Measurements from ENCODE around the gene CA12. TPM values are rescaled to one million over a fixed set of nuclear protein-coding genes. Genes with fewer than 3 reads are reported as not detected.

CA12 gene
- total and polyA plus RNA-seq, 10 of the 15 experiments (the other 5 are each of a cell fraction or from before 2014, with no cell fraction given) = 0.03 to 0.10 TPM; not detected in 8

DNA sequence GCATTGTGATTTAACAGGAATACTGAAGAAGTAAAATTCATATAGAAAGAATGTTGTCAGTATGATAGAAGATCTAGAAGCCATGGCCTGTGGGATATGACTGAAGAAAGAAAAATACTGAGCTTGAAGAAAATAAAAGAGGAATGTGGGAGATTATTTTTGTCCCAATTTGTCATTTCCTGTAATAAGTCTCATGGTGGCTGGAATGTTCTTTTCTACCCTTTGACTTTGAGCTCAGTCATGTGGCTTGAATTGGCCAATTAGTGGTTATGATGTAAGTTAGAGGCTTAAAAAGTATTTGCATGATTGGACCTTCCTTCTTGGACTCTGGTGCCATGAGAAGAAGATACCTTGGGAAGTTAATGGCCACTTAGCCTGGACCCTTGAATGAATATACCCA lies 90.1 kb downstream of the CA12 start (continued):
- no peak for TF ChIP-seq ATF7 (IDR thresholded peaks at IDR 0.05; ENCODE audit: low read depth)
- no peak for TF ChIP-seq EZH2 (IDR thresholded peaks at IDR 0.05; ENCODE audit: borderline replicate concordance, control insufficient read depth, low read depth, low read length)
- TF ChIP-seq, protein P1, sequence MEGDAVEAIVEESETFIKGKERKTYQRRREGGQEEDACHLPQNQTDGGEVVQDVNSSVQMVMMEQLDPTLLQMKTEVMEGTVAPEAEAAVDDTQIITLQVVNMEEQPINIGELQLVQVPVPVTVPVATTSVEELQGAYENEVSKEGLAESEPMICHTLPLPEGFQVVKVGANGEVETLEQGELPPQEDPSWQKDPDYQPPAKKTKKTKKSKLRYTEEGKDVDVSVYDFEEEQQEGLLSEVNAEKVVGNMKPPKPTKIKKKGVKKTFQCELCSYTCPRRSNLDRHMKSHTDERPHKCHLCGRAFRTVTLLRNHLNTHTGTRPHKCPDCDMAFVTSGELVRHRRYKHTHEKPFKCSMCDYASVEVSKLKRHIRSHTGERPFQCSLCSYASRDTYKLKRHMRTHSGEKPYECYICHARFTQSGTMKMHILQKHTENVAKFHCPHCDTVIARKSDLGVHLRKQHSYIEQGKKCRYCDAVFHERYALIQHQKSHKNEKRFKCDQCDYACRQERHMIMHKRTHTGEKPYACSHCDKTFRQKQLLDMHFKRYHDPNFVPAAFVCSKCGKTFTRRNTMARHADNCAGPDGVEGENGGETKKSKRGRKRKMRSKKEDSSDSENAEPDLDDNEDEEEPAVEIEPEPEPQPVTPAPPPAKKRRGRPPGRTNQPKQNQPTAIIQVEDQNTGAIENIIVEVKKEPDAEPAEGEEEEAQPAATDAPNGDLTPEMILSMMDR (IDR thresholded peaks at IDR 0.05 in 2 of 3, conservative IDR thresholded peaks at IDR 0.05 in 1 of 3; ENCODE audit: control insufficient read depth in 2 of 3, extremely low read depth in 1 of 3, insufficient read depth in 1 of 3, low read depth in 3 of 3, low read length in 3 of 3) = no peak

DNA sequence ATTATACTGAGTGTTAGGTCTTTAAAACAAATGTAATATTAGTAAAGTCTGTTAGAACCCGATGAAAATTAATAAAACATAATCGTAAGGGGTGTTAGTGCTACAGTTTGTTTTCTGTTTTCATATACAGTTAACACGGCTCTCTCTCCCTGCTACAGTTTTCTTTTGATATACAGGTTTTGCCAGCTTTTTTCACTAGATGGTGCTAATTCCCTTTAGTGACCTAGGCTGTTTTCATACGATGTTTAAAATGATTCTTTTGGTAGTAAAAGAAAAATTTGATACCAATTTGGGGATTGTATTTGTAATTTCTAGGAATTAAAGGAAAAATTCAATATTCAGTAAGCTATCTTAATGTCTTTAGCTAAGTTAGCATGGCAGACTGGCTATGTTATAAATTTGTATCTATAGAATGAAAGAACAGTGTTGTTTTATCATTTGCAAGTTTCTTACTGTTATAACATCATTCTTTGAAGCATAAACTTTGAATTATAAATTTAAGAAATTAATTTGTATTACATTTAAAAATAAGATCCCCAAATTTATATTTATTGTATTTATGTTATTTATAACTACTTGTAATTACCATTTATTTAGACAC lies 92.8 kb downstream of the CA12 start:
- ATAC-seq = peak; percentile 82
- peak; percentile 35 for FAIRE-seq
- no TSS peak for BruUV-seq (replicated peaks)
- CTCF ChIA-PET = interaction anchor here (0.6 to 11.0 kb wide), 27 partner anchors 9 to 779 kb away, joined by 3 to 145 read pairs (median 4); no protein-coding TSS in a partner anchor
- Histone ChIP-seq H3K79me2 (ENCODE audit: control insufficient read depth, insufficient read depth, low read length) (no peaks in the 10 kb centered on the region), H3K27ac (ENCODE audit: control insufficient read depth, insufficient read depth) (no peak overlapping the region), H3K9ac (ENCODE audit: control insufficient read depth, insufficient read depth, low read length) (no peak overlapping the region), H3K9me3 (replicated peaks; ENCODE audit: control insufficient read depth, insufficient read depth, low read length) (no peaks in the 10 kb centered on the region), H3K4me1 (ENCODE audit: control insufficient read depth, insufficient read depth, low read length) (no peaks in the 10 kb centered on the region), H4K20me1 (ENCODE audit: control insufficient read depth, insufficient read depth) (no peaks in the 10 kb centered on the region), H3K36me3 (ENCODE audit: control insufficient read depth in 2 of 2, insufficient read depth in 2 of 2, low read length in 1 of 2) (no peaks in the 10 kb centered on the region), H2AFZ (ENCODE audit: control insufficient read depth, low read depth, low read length) (no peak overlapping the region), H3K4me3 (no peak overlapping the region), H3K27me3 (replicated peaks in 1 of 2; ENCODE audit: control insufficient read depth in 2 of 2, insufficient read depth in 2 of 2, low read length in 1 of 2) (no peaks in the 10 kb centered on the region), H3K4me2 (ENCODE audit: control insufficient read depth, insufficient read depth) (no peak overlapping the region)
- SMC1A ChIA-PET (ENCODE audit: uncharacterized antibody, unreplicated experiment) = interaction anchor here (0.9 to 6.3 kb wide), 25 partner anchors 8 to 316 kb away, joined by 3 to 92 read pairs (median 5); no protein-coding TSS in a partner anchor
- in situ Hi-C loops (cut with MboI) = loop anchor here (25.0 kb wide), 1 partner anchor 298 kb away; the partner anchor contains the start of gene FBXL22
- RAD21 ChIA-PET (ENCODE audit: unreplicated experiment) = interaction anchor here (0.7 to 6.1 kb wide), 12 partner anchors 9 to 311 kb away, joined by 3 to 62 read pairs (median 4); no protein-coding TSS in a partner anchor
- intact Hi-C loops (cut with micrococcal nuclease; ENCODE audit: unreplicated experiment) = loop anchor here (1.0 to 5.0 kb wide), 2 partner anchors 114 to 308 kb away; partner anchors contain the start of gene FBXL22
- no peak for DNase-seq (ENCODE audit: low read depth, low spot score)
- POLR2A ChIA-PET = interaction anchor here (0.5 kb wide), 1 partner anchor 56 kb away, joined by 4 read pairs; no protein-coding TSS in a partner anchor
- 3% methylated on average over 4 of the region's 4 CpGs for WGBS (ENCODE audit: insufficient coverage, insufficient replicate concordance, low lambda C conversion rate, missing lambda C conversion rate)
- TF ChIP-seq RCOR1 (conservative IDR thresholded peaks at IDR 0.05; ENCODE audit: low read depth, low read length) (no peak), SMC3 (IDR thresholded peaks at IDR 0.05; ENCODE audit: borderline replicate concordance, low read length) (peak; percentile 80; the same call in 1 of the 2 replicates), ZBED1 (IDR thresholded peaks at IDR 0.05; ENCODE audit: borderline replicate concordance) (no peak), RB1 (IDR thresholded peaks at IDR 0.05; ENCODE audit: borderline replicate concordance) (peak; percentile 33; the same call in 1 of the 2 replicates), CBX5 (IDR thresholded peaks at IDR 0.05; ENCODE audit: low read depth) (no peak), ATF7 (IDR thresholded peaks at IDR 0.05; ENCODE audit: low read depth) (no peak), BACH1 (IDR thresholded peaks at IDR 0.05; ENCODE audit: borderline replicate concordance) (no peak), POLR2AphosphoS5 (IDR thresholded peaks at IDR 0.05; ENCODE audit: low read length) (no peak), NFYA (IDR thresholded peaks at IDR 0.05; ENCODE audit: borderline replicate concordance, low read depth, low read length) (no peak), HDAC2 (IDR thresholded peaks at IDR 0.05) (no peak), ZSCAN29 (IDR thresholded peaks at IDR 0.05) (no peak), ZNF274 (IDR thresholded peaks at IDR 0.05; ENCODE audit: insufficient read depth, insufficient read length) (no peak), RAD21 (IDR thresholded peaks at IDR 0.05; ENCODE audit: insufficient read depth, low read depth, low read length) (peak; percentile 87)
- TF ChIP-seq, protein P1 (IDR thresholded peaks at IDR 0.05 in 2 of 3, conservative IDR thresholded peaks at IDR 0.05 in 1 of 3; ENCODE audit: control insufficient read depth in 2 of 3, extremely low read depth in 1 of 3, insufficient read depth in 1 of 3, low read depth in 3 of 3, low read length in 3 of 3) = peak; percentile 54 to 71 (median 60)
